ENCODE measurements around the gene PIGQ. TPM values are rescaled to one million over a fixed set of nuclear protein-coding genes. Genes with fewer than 3 reads are reported as not detected.

Gene PIGQ
- polyA plus RNA-seq, 2 of the 4 experiments (the other 2 are of a cell fraction), result 13.2 to 31.2 TPM

DNA sequence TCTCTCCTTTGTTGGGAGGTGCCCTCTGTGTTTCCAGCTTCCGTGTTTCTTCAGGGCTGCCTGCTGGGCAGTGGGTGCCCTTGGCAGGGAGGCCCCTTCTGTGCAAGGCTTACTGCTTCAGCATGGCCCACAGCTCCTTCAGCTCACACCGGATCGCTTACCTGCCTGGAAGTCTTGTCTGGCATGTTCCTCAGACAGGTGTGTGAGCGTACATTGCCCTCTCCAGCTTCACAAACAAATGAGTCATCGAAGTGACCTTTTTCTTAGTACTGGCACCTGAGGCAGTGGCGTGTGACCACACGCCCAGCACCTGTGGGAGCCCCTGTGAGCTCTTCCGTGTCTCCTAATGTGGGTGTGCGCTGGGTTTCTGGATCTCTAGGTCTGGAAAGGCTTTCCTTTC lies 23.6 kb downstream of the PIGQ start:
- Histone ChIP-seq H3K27ac (no peak overlapping the region), H3K9me3 (no peaks in the 10 kb centered on the region), H3K4me1 (peaks cover 20% of the 10 kb centered on the region), H3K4me3 (no peak overlapping the region), H3K4me2 (peak overlapping the region; percentile 18; the same call in 1 of the 3 replicates)
- WGBS (ENCODE audit: missing lambda C conversion rate), result 80% methylated on average over 9 of the region's 9 CpGs
- DNase-seq (ENCODE audit: low read depth in 1 of 2, low spot score in 1 of 2), result no peak
- POLR2A ChIA-PET, result no interaction called here
- CTCF ChIA-PET, result interaction anchor here (0.9 to 1.8 kb wide), 9 partner anchors 14 to 82 kb away, joined by 3 to 5 read pairs (median 3); partner anchors contain the start of genes METTL26 and RHBDL1
- FAIRE-seq, result no peak
- ATAC-seq, result no peak
- TF ChIP-seq FOSL2 (IDR thresholded peaks at IDR 0.05), result no peak
- peak; percentile 32; the same call in 1 of the 2 replicates for TF ChIP-seq FOSL2 (CRISPR knock-in tag; IDR thresholded peaks at IDR 0.05)
- TF ChIP-seq CHD2 (IDR thresholded peaks at IDR 0.05; ENCODE audit: low read length, partially characterized antibody), result no peak

DNA sequence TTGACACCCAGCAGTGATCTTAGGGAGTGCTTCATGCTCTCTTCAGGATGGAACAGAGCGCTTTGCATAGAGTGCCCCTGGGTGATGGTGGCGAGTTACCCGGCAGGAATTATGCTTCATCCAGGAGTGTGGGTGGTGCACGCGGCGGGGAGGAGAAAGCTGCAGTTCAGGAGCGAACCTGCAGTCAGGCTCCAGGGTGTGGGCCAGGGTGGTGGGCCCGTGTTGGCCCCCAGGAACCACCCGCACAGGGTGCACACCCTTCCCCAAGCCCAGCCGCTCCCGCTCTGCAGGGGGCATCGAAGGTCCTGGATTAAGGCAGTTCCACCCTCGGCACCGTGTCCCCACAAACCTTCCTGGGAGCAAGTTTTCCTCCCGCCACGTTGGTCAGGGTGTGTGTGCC lies 24.0 kb downstream of the PIGQ start:
- CTCF ChIA-PET, result interaction anchor here (0.8 to 2.8 kb wide), 11 partner anchors 11 to 82 kb away, joined by 3 to 12 read pairs (median 3); partner anchors contain the start of genes METTL26 and RHBDL1
- no peak for TF ChIP-seq ZFP36 (IDR thresholded peaks at IDR 0.05; ENCODE audit: borderline replicate concordance, partially characterized antibody)
- TF ChIP-seq RCOR1 (IDR thresholded peaks at IDR 0.05; ENCODE audit: low read depth, low read length), result no peak
- TF ChIP-seq HOXB5 (CRISPR knock-in tag; IDR thresholded peaks at IDR 0.05), result no peak
- no peak for TF ChIP-seq CBX2 (IDR thresholded peaks at IDR 0.05; ENCODE audit: borderline replicate concordance, low read depth)
- no peak for TF ChIP-seq MAZ (IDR thresholded peaks at IDR 0.05; ENCODE audit: borderline replicate concordance, low read depth, low read length)
- TF ChIP-seq FOSL2 (IDR thresholded peaks at IDR 0.05), result no peak
- no peak for TF ChIP-seq FOSL2 (CRISPR knock-in tag; IDR thresholded peaks at IDR 0.05)
- TF ChIP-seq CBX8 (IDR thresholded peaks at IDR 0.05), result no peak
- TF ChIP-seq GATA3 (IDR thresholded peaks at IDR 0.05; ENCODE audit: borderline replicate concordance), result no peak
- TF ChIP-seq, protein P1, sequence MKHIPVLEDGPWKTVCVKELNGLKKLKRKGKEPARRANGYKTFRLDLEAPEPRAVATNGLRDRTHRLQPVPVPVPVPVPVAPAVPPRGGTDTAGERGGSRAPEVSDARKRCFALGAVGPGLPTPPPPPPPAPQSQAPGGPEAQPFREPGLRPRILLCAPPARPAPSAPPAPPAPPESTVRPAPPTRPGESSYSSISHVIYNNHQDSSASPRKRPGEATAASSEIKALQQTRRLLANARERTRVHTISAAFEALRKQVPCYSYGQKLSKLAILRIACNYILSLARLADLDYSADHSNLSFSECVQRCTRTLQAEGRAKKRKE (CRISPR knock-in tag; IDR thresholded peaks at IDR 0.05; ENCODE audit: low read depth), result no peak
- TF ChIP-seq CHD4 (IDR thresholded peaks at IDR 0.05; ENCODE audit: borderline replicate concordance), result no peak
- 88% methylated on average over 12 of the region's 16 CpGs for WGBS (ENCODE audit: missing lambda C conversion rate)
- H3K9me3 ChIP-seq, result no peaks in the 10 kb centered on the region
- FAIRE-seq (no peak), ATAC-seq (no peak), DNase-seq (ENCODE audit: low read depth in 1 of 2, low spot score in 1 of 2) (no peak)
- H3K4me1 ChIP-seq, result peaks cover 20% of the 10 kb centered on the region
- H3K4me2 ChIP-seq, result no peak overlapping the region
- no peak overlapping the region for H3K4me3 ChIP-seq
- no peak overlapping the region for H3K27ac ChIP-seq
- POLR2A ChIA-PET, result no interaction called here

DNA sequence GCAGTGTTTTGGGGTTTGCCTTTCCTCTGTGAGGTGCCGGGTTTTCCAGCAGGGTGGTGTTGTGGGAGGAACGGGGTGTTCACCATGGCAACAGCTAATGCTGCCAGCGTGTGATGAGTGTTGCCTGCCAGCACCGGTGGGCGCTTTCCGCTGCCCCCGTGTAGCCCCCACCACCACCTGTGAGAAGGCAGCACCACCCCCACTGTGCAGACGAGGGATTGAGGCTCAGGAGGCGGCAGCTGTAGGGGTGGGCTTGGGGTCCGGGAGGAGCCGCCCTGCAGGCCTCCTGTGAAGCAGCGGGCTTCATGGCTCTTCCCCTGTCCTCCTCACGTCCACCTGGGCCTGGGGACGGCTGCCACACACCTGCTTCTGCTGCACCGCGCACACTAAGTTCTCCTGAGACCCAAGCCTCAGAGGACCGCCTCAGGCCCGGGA lies 25.3 kb downstream of the PIGQ start:
- WGBS (ENCODE audit: missing lambda C conversion rate), result 91% methylated on average over 12 of the region's 18 CpGs
- Histone ChIP-seq H3K4me2 (no peak overlapping the region), H3K9me3 (no peaks in the 10 kb centered on the region), H3K4me1 (peaks cover 20% of the 10 kb centered on the region), H3K4me3 (no peak overlapping the region), H3K27ac (no peak overlapping the region)
- DNase-seq (ENCODE audit: low read depth in 1 of 2, low spot score in 1 of 2) (no peak), FAIRE-seq (no peak), ATAC-seq (no peak)
- ChIA-PET POLR2A (no interaction called here), CTCF (interaction anchor here (0.7 to 2.8 kb wide), 3 partner anchors 12 to 46 kb away, joined by 3 to 12 read pairs (median 4); no protein-coding TSS in a partner anchor)
- TF ChIP-seq MAFK (IDR thresholded peaks at IDR 0.05; ENCODE audit: partially characterized antibody) (no peak), HOXB13 (CRISPR knock-in tag; IDR thresholded peaks at IDR 0.05; ENCODE audit: low read depth) (no peak), MYC (IDR thresholded peaks at IDR 0.05; ENCODE audit: borderline replicate concordance, low read length) (no peak), JUN (IDR thresholded peaks at IDR 0.05) (no peak), GATA3 (IDR thresholded peaks at IDR 0.05; ENCODE audit: borderline replicate concordance) (no peak), CHD4 (IDR thresholded peaks at IDR 0.05; ENCODE audit: borderline replicate concordance) (no peak), ZSCAN20 (CRISPR knock-in tag; IDR thresholded peaks at IDR 0.05) (no peak), POLR2AphosphoS2 (conservative IDR thresholded peaks at IDR 0.05; ENCODE audit: low read length) (no peak), EHF (CRISPR knock-in tag; IDR thresholded peaks at IDR 0.05) (no peak), CEBPB (IDR thresholded peaks at IDR 0.05) (no peak), RCOR1 (IDR thresholded peaks at IDR 0.05; ENCODE audit: low read depth, low read length) (no peak)
- TF ChIP-seq, protein P2, sequence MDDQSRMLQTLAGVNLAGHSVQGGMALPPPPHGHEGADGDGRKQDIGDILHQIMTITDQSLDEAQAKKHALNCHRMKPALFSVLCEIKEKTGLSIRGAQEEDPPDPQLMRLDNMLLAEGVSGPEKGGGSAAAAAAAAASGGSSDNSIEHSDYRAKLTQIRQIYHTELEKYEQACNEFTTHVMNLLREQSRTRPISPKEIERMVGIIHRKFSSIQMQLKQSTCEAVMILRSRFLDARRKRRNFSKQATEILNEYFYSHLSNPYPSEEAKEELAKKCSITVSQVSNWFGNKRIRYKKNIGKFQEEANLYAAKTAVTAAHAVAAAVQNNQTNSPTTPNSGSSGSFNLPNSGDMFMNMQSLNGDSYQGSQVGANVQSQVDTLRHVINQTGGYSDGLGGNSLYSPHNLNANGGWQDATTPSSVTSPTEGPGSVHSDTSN (IDR thresholded peaks at IDR 0.05), result no peak
- TF ChIP-seq, protein P3, sequence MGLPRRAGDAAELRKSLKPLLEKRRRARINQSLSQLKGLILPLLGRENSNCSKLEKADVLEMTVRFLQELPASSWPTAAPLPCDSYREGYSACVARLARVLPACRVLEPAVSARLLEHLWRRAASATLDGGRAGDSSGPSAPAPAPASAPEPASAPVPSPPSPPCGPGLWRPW (IDR thresholded peaks at IDR 0.05), result no peak
